Measurements from ENCODE around the gene FOXP1. TPM values are rescaled to one million over a fixed set of nuclear protein-coding genes. Genes with fewer than 3 reads are reported as not detected.

Gene FOXP1
- total and polyA plus RNA-seq, 2 of the 13 experiments (the other 11 are each of a cell fraction or from before 2014, with no cell fraction given), result 40.4 to 59.0 TPM

DNA sequence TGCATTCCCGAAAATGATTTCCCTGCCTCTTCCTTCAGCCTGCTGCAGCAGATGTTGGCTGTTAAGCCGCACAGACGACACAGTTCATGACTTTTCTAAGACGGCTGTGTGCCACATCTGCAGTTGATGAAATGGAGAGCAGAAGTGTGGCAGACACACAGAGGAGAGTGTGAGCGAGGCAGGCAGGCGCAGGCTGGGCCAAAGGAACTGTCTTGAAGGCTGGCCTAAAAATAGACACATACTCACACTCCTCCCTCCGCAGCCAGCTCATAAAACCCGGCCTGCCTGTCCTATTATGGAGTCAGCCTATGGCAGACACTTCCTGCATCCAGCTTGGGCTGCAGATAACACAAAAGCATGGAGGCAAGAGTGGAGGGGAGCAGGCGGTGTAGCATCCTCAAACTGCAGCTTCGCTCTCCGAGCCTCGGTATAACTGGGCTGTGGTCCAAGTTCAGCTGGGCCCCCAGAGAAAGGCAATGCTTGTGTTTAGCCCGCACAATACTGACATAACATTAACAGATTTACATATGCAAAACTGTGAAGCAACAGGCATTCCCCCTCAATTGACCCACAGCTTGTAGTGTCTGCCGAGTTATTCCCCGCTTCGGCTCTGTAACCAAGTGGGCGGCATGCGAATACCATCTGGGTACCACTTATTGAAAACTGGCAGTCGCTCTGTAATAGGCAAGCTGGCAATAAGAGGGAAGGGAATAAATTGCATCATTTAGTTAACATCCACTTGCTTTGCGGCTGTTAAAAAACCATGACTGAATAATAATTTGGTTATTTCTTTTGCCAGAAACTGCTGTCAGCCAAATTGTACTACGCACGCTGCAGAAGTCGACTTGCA lies 40.8 kb downstream of the FOXP1 start:
- no TSS peak for BruUV-seq (replicated peaks)
- no peak overlapping the region for H3K4me2 ChIP-seq (ENCODE audit: low read depth, low read length)
- intact Hi-C loops (cut with micrococcal nuclease; ENCODE audit: unreplicated experiment), result no loop called here
- 98% methylated on average over 23 of the region's 23 CpGs for WGBS (ENCODE audit: low lambda C conversion rate)
- H3K27me3 ChIP-seq (ENCODE audit: control insufficient read depth in 1 of 2, insufficient read depth in 2 of 2, low read length in 2 of 2), result no peaks in the 10 kb centered on the region; a peak in 1 of 5 replicates
- DNase-seq (ENCODE audit: low spot score) (no peak), ATAC-seq (no peak), FAIRE-seq (no peak)
- peaks cover 3% of the 10 kb centered on the region; the same call in 1 of the 2 replicates for H4K20me1 ChIP-seq (ENCODE audit: insufficient read depth, low read length)
- H2AFZ ChIP-seq (ENCODE audit: low read length), result no peak overlapping the region
- CTCF ChIA-PET (ENCODE audit: low intra/inter-chr PET ratio, low total read pairs), result no interaction called here
- no peaks in the 10 kb centered on the region for H3K9me3 ChIP-seq (ENCODE audit: low read length)
- peaks cover 35% of the 10 kb centered on the region for H3K79me2 ChIP-seq (ENCODE audit: insufficient read depth, low read length)
- H3K9ac ChIP-seq (ENCODE audit: insufficient read depth, low read depth, low read length), result no peak overlapping the region
- peaks cover 7 to 9% of the 10 kb centered on the region in 2 experiments; a peak in 3 of 5 replicates for H3K36me3 ChIP-seq (replicated peaks in 1 of 2; ENCODE audit: control insufficient read depth in 1 of 2, insufficient read depth in 2 of 2, low read length in 2 of 2)
- no peak overlapping the region for H3K27ac ChIP-seq (ENCODE audit: extremely low read length, insufficient read depth, low read length)
- peaks cover 52% of the 10 kb centered on the region for H3K4me1 ChIP-seq (ENCODE audit: insufficient read depth, low read length)
- no peak overlapping the region for H3K4me3 ChIP-seq (replicated peaks in 1 of 3; ENCODE audit: insufficient read depth in 1 of 3, low read depth in 2 of 3, low read length in 3 of 3)
- in situ Hi-C loops (cut with HindIII; ENCODE audit: extremely low pct_ligation_motif_present, low pct_unique_long_range_greater_than_20kb), result no loop called here
- POLR2A ChIA-PET, result no interaction called here
- TF ChIP-seq, protein P1, sequence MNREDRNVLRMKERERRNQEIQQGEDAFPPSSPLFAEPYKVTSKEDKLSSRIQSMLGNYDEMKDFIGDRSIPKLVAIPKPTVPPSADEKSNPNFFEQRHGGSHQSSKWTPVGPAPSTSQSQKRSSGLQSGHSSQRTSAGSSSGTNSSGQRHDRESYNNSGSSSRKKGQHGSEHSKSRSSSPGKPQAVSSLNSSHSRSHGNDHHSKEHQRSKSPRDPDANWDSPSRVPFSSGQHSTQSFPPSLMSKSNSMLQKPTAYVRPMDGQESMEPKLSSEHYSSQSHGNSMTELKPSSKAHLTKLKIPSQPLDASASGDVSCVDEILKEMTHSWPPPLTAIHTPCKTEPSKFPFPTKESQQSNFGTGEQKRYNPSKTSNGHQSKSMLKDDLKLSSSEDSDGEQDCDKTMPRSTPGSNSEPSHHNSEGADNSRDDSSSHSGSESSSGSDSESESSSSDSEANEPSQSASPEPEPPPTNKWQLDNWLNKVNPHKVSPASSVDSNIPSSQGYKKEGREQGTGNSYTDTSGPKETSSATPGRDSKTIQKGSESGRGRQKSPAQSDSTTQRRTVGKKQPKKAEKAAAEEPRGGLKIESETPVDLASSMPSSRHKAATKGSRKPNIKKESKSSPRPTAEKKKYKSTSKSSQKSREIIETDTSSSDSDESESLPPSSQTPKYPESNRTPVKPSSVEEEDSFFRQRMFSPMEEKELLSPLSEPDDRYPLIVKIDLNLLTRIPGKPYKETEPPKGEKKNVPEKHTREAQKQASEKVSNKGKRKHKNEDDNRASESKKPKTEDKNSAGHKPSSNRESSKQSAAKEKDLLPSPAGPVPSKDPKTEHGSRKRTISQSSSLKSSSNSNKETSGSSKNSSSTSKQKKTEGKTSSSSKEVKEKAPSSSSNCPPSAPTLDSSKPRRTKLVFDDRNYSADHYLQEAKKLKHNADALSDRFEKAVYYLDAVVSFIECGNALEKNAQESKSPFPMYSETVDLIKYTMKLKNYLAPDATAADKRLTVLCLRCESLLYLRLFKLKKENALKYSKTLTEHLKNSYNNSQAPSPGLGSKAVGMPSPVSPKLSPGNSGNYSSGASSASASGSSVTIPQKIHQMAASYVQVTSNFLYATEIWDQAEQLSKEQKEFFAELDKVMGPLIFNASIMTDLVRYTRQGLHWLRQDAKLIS (CRISPR knock-in tag; IDR thresholded peaks at IDR 0.05), result no peak
- TF ChIP-seq PAWR (CRISPR knock-in tag; IDR thresholded peaks at IDR 0.05; ENCODE audit: borderline replicate concordance), result no peak
- no peak for TF ChIP-seq MED13 (CRISPR knock-in tag; IDR thresholded peaks at IDR 0.05)
- TF ChIP-seq GZF1 (CRISPR knock-in tag; IDR thresholded peaks at IDR 0.05), result no peak
- TF ChIP-seq GLI4 (CRISPR knock-in tag; IDR thresholded peaks at IDR 0.05; ENCODE audit: borderline replicate concordance), result no peak
- no peak for TF ChIP-seq HNF4A (CRISPR knock-in tag; IDR thresholded peaks at IDR 0.05)
- TF ChIP-seq, protein P2, sequence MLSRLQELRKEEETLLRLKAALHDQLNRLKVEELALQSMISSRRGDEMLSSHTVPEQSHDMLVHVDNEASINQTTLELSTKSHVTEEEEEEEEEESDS (CRISPR knock-in tag; IDR thresholded peaks at IDR 0.05; ENCODE audit: borderline replicate concordance), result no peak
- no peak for TF ChIP-seq ZNF256 (CRISPR knock-in tag; conservative IDR thresholded peaks at IDR 0.05)
- TF ChIP-seq, protein P3, sequence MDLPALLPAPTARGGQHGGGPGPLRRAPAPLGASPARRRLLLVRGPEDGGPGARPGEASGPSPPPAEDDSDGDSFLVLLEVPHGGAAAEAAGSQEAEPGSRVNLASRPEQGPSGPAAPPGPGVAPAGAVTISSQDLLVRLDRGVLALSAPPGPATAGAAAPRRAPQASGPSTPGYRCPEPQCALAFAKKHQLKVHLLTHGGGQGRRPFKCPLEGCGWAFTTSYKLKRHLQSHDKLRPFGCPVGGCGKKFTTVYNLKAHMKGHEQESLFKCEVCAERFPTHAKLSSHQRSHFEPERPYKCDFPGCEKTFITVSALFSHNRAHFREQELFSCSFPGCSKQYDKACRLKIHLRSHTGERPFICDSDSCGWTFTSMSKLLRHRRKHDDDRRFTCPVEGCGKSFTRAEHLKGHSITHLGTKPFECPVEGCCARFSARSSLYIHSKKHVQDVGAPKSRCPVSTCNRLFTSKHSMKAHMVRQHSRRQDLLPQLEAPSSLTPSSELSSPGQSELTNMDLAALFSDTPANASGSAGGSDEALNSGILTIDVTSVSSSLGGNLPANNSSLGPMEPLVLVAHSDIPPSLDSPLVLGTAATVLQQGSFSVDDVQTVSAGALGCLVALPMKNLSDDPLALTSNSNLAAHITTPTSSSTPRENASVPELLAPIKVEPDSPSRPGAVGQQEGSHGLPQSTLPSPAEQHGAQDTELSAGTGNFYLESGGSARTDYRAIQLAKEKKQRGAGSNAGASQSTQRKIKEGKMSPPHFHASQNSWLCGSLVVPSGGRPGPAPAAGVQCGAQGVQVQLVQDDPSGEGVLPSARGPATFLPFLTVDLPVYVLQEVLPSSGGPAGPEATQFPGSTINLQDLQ (CRISPR knock-in tag; IDR thresholded peaks at IDR 0.05), result no peak
- TF ChIP-seq, protein P4, sequence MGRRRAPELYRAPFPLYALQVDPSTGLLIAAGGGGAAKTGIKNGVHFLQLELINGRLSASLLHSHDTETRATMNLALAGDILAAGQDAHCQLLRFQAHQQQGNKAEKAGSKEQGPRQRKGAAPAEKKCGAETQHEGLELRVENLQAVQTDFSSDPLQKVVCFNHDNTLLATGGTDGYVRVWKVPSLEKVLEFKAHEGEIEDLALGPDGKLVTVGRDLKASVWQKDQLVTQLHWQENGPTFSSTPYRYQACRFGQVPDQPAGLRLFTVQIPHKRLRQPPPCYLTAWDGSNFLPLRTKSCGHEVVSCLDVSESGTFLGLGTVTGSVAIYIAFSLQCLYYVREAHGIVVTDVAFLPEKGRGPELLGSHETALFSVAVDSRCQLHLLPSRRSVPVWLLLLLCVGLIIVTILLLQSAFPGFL (CRISPR knock-in tag; IDR thresholded peaks at IDR 0.05), result no peak
- no peak for TF ChIP-seq MIER3 (CRISPR knock-in tag; IDR thresholded peaks at IDR 0.05; ENCODE audit: borderline replicate concordance)
- TF ChIP-seq TMF1 (CRISPR knock-in tag; IDR thresholded peaks at IDR 0.05; ENCODE audit: low read depth), result no peak
- no peak for TF ChIP-seq ZNF709 (CRISPR knock-in tag; IDR thresholded peaks at IDR 0.05)
- no peak for TF ChIP-seq KDM6A (CRISPR knock-in tag; IDR thresholded peaks at IDR 0.05; ENCODE audit: low read depth)
- no peak for TF ChIP-seq SRSF4 (IDR thresholded peaks at IDR 0.05; ENCODE audit: low read depth, low read length, poor library complexity, severe bottlenecking)
- TF ChIP-seq HDAC2 (CRISPR knock-in tag; IDR thresholded peaks at IDR 0.05), result no peak
- no peak for TF ChIP-seq ZSCAN31 (CRISPR knock-in tag; IDR thresholded peaks at IDR 0.05; ENCODE audit: low read depth)
